Measurements from ENCODE around the gene TEX28.
"Not testable (repeated sequence)": the region's sequence is repeated elsewhere in the genome, so short reads cannot be mapped to it uniquely, and the experiment has no call there.

TEX28 gene

GRCh38 chrX:154307202-154307601 is 12.3 kb upstream of the TEX28 start:
- H3K4me2 ChIP-seq (ENCODE audit: low read length), result no peak overlapping the region
- H3K36me3 ChIP-seq (replicated peaks; ENCODE audit: low read depth, low read length), result no peaks in the 10 kb centered on the region
- H3K9me3 ChIP-seq (ENCODE audit: insufficient read depth, low read length), result no peaks in the 10 kb centered on the region
- H3K79me2 ChIP-seq (ENCODE audit: low read length), result no peaks in the 10 kb centered on the region
- H3K27ac ChIP-seq (ENCODE audit: low read length), result no peak overlapping the region
- no peak overlapping the region for H3K9ac ChIP-seq (ENCODE audit: low read length)
- no peaks in the 10 kb centered on the region for H3K27me3 ChIP-seq (ENCODE audit: low read depth, low read length)
- no peak overlapping the region for H3K4me3 ChIP-seq (ENCODE audit: low read length)
- peaks cover 17% of the 10 kb centered on the region for H3K4me1 ChIP-seq (ENCODE audit: low read length)
- no peaks in the 10 kb centered on the region for H4K20me1 ChIP-seq (ENCODE audit: insufficient read depth, low read length)
- H2AFZ ChIP-seq (ENCODE audit: low read depth, low read length), result no peak overlapping the region
- TF ChIP-seq EZH2phosphoT487 (IDR thresholded peaks at IDR 0.05; ENCODE audit: low read depth), result no peak

DNA sequence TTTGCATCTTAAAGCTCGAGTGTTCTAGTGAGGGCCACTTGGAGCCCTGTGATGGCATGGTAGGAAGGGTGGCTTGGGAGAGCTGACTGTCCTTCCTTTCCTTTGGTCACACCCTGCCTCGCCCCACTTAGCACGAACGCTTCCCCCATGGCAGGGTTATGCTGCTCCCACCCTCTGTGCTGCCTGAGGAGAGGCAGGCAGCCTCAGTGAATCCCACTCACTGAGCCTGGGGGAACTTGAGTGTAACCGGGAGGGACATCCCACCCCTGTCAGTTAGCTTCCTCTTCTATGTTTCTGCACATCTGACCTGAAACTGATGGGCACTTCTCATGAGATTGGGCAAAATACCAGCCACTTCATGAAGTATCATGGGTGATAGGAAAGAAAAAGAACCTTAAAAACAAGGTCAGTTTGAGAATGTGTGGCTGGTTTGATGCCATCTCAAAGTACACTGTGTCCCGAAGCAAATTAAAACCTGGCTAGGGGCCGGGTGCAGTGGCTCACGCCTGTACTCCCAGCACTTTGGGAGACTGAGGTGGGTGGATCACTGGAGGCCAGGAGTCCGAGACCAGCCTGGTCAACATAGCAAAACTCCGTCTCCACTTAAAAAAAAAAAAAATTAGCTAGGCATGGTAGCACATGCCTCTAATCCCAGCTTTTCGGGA is 10.7 kb upstream of the TEX28 start:
- H3K4me2 ChIP-seq (ENCODE audit: low read length), result no peak overlapping the region
- H3K27me3 ChIP-seq (ENCODE audit: low read depth, low read length), result no peaks in the 10 kb centered on the region
- H4K20me1 ChIP-seq (ENCODE audit: insufficient read depth, low read length), result no peaks in the 10 kb centered on the region
- H2AFZ ChIP-seq (ENCODE audit: low read depth, low read length), result no peak overlapping the region
- H3K9ac ChIP-seq (ENCODE audit: low read length), result no peak overlapping the region
- no peak overlapping the region for H3K27ac ChIP-seq (ENCODE audit: low read length)
- H3K79me2 ChIP-seq (ENCODE audit: low read length), result no peaks in the 10 kb centered on the region
- H3K4me1 ChIP-seq (ENCODE audit: low read length), result peaks cover 10% of the 10 kb centered on the region; the same call in 1 of the 2 replicates
- no peaks in the 10 kb centered on the region for H3K9me3 ChIP-seq (ENCODE audit: insufficient read depth, low read length)
- H3K4me3 ChIP-seq (ENCODE audit: low read length), result no peak overlapping the region
- no peak for TF ChIP-seq EZH2phosphoT487 (IDR thresholded peaks at IDR 0.05; ENCODE audit: low read depth)
- H3K36me3 ChIP-seq (replicated peaks; ENCODE audit: low read depth, low read length), result no peaks in the 10 kb centered on the region

DNA sequence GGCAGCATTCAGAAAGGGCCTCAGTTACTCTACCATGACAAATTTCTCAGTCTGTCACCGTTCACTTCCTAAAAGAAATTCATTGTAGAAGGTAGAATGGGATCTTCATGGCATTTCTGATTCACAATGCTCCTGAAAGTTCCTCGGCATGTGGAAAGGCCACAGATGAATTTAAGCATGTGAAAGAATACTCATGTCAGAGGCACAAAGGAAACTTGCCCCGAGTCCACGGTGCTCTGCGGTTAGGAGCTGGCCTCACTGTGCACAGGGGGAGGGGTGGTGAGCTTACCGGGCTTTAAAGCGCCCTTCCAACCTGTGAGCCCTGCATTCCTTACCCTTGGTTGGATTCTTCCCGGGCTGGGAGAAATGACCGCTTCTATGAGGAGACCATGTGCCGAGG is 9.9 kb upstream of the TEX28 start:
- Histone ChIP-seq H3K36me3 (replicated peaks; ENCODE audit: low read depth, low read length) (no peaks in the 10 kb centered on the region), H3K4me1 (ENCODE audit: low read length) (peaks cover 10% of the 10 kb centered on the region; the same call in 1 of the 2 replicates), H4K20me1 (ENCODE audit: insufficient read depth, low read length) (no peaks in the 10 kb centered on the region), H2AFZ (ENCODE audit: low read depth, low read length) (no peak overlapping the region), H3K9me3 (ENCODE audit: insufficient read depth, low read length) (no peaks in the 10 kb centered on the region), H3K4me2 (ENCODE audit: low read length) (no peak overlapping the region), H3K9ac (ENCODE audit: low read length) (no peak overlapping the region), H3K79me2 (ENCODE audit: low read length) (no peaks in the 10 kb centered on the region), H3K4me3 (ENCODE audit: low read length) (no peak overlapping the region), H3K27me3 (ENCODE audit: low read depth, low read length) (no peaks in the 10 kb centered on the region), H3K27ac (ENCODE audit: low read length) (no peak overlapping the region)
- TF ChIP-seq CTCF (IDR thresholded peaks at IDR 0.05; ENCODE audit: low read depth, low read length) (no peak), EZH2phosphoT487 (IDR thresholded peaks at IDR 0.05; ENCODE audit: low read depth) (no peak)

- Histone ChIP-seq H3K36me3 (replicated peaks; ENCODE audit: low read depth, low read length) (no peaks in the 10 kb centered on the region), H3K9me3 (ENCODE audit: insufficient read depth, low read length) (no peaks in the 10 kb centered on the region), H3K4me3 (ENCODE audit: low read length) (no peak overlapping the region), H3K4me1 (ENCODE audit: low read length) (peaks cover 12% of the 10 kb centered on the region), H3K79me2 (ENCODE audit: low read length) (no peaks in the 10 kb centered on the region), H4K20me1 (ENCODE audit: insufficient read depth, low read length) (no peaks in the 10 kb centered on the region), H3K27me3 (ENCODE audit: low read depth, low read length) (no peaks in the 10 kb centered on the region), H3K27ac (ENCODE audit: low read length) (no peak overlapping the region), H2AFZ (ENCODE audit: low read depth, low read length) (no peak overlapping the region), H3K9ac (ENCODE audit: low read length) (no peak overlapping the region), H3K4me2 (ENCODE audit: low read length) (no peak overlapping the region)
- TF ChIP-seq EZH2phosphoT487 (IDR thresholded peaks at IDR 0.05; ENCODE audit: low read depth) (no peak), CTCF (IDR thresholded peaks at IDR 0.05; ENCODE audit: low read depth, low read length) (no peak)
Observed at GRCh38 chrX:154303476-154303875, 8.6 kb upstream of the TEX28 start.

GRCh38 chrX:154302998-154303397 is 8.1 kb upstream of the TEX28 start:
- peaks cover 15% of the 10 kb centered on the region for H3K4me1 ChIP-seq (ENCODE audit: low read length)
- H3K36me3 ChIP-seq (replicated peaks; ENCODE audit: low read depth, low read length); H4K20me1 ChIP-seq (ENCODE audit: insufficient read depth, low read length); H3K27me3 ChIP-seq (ENCODE audit: low read depth, low read length); H3K4me2 ChIP-seq (ENCODE audit: low read length); H3K9ac ChIP-seq (ENCODE audit: low read length); H3K27ac ChIP-seq (ENCODE audit: low read length); H3K79me2 ChIP-seq (ENCODE audit: low read length); H3K4me3 ChIP-seq (ENCODE audit: low read length); H3K9me3 ChIP-seq (ENCODE audit: insufficient read depth, low read length); H2AFZ ChIP-seq (ENCODE audit: low read depth, low read length): not testable (repeated sequence)

All from OCI-LY3 (cell line).